CD4-positive, alpha-beta T cell treated with Interleukin-6 at 100 ng/mL for 8 hours (primary cell): ENCODE measurements around the gene KRTAP10-5.

Experiments used
- DNase-seq: peaks from one replicate; pipeline ENCODE4 v3.0.0-alpha.2; 2020; ENCODE audit warnings: mixed read lengths, low spot score

The KRTAP10-5 gene

GRCh38 chr21:44529503-44530125, 50.8 kb downstream of the KRTAP10-5 start:
- DNase-seq = no peak
